Neural cell (in vitro differentiated cells): ENCODE results near the gene PMEPA1.

Experiments
- CTCF ChIP-seq: fragments of 450-650 bp; IDR thresholded peaks from 2 replicates; pipeline ENCODE4 v1.5.1; 2014; ENCODE audit warnings: antibody characterized with exemption, mild to moderate bottlenecking, moderate library complexity; ENCODE audit not compliant: poor library complexity, severe bottlenecking
- EP300 ChIP-seq: fragments of 450-650 bp; conservative IDR thresholded peaks from 2 replicates; pipeline ENCODE4 v1.6.1; 2014; ENCODE audit warnings: antibody characterized with exemption, mild to moderate bottlenecking, moderate library complexity; ENCODE audit not compliant: poor library complexity, severe bottlenecking
- EZH2 ChIP-seq: fragments of 200-600, 300-800 bp; shearing (Covaris generic), sonication (generic); IDR thresholded peaks from 2 replicates; pipeline ENCODE4 v1.6.1; 2014; ENCODE audit warnings: antibody characterized with exemption, low read length, borderline replicate concordance, mild to moderate bottlenecking; ENCODE audit not compliant: insufficient read depth, poor library complexity, severe bottlenecking
- POLR2AphosphoS5 ChIP-seq: IDR thresholded peaks from 2 replicates; pipeline ENCODE4 v1.6.1; 2012
- RAD21 ChIP-seq: fragments of 450-650 bp; conservative IDR thresholded peaks from 2 replicates; pipeline ENCODE4 v1.6.1; 2014; ENCODE audit warnings: antibody characterized with exemption, mild to moderate bottlenecking, moderate library complexity

GRCh38 chr20:57615445-57615811, 94.4 kb downstream of the PMEPA1 start:
- TF ChIP-seq CTCF = no peak
- no peak for TF ChIP-seq EP300
- TF ChIP-seq EZH2 = no peak
- no peak for TF ChIP-seq POLR2AphosphoS5
- no peak for TF ChIP-seq RAD21
